ENCODE results near the gene MAP3K10. TPM values are rescaled to one million over a fixed set of nuclear protein-coding genes. Genes with fewer than 3 reads are reported as not detected.

MAP3K10 gene
- total and polyA plus RNA-seq, 3 donors from 2014 or later, result 23.1 to 35.0 (median 23.8) TPM

DNA sequence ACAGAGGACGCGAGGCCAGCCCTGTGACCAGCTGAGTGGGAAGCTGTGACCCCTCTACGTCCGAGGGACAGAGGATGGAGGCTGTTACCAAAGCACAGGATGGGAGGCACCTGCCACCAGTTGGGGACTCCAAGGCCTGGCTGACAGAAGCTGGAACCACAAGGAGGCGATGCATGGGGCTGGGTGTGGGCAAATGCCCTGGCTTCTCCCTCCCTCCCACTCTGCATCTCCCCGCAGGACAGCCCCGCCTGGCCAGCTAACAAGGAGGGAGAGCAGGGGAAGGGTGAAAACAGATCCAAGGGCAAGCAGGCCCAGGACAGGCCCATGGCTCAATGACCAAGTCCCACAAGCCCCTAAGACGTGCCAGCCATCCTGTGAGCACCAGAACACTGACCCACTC, 65.3 kb downstream of the MAP3K10 start:
- TF ChIP-seq, protein P1, sequence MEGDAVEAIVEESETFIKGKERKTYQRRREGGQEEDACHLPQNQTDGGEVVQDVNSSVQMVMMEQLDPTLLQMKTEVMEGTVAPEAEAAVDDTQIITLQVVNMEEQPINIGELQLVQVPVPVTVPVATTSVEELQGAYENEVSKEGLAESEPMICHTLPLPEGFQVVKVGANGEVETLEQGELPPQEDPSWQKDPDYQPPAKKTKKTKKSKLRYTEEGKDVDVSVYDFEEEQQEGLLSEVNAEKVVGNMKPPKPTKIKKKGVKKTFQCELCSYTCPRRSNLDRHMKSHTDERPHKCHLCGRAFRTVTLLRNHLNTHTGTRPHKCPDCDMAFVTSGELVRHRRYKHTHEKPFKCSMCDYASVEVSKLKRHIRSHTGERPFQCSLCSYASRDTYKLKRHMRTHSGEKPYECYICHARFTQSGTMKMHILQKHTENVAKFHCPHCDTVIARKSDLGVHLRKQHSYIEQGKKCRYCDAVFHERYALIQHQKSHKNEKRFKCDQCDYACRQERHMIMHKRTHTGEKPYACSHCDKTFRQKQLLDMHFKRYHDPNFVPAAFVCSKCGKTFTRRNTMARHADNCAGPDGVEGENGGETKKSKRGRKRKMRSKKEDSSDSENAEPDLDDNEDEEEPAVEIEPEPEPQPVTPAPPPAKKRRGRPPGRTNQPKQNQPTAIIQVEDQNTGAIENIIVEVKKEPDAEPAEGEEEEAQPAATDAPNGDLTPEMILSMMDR (IDR thresholded peaks at IDR 0.05), result no peak
- no peak for TF ChIP-seq POLR2A (IDR thresholded peaks at IDR 0.05)
- Histone ChIP-seq H3K27ac (no peak overlapping the region), H3K4me1 (no peaks in the 10 kb centered on the region), H3K9me3 (no peaks in the 10 kb centered on the region), H3K4me3 (no peak overlapping the region), H3K36me3 (ENCODE audit: low read depth, missing control alignments) (no peaks in the 10 kb centered on the region), H3K27me3 (no peaks in the 10 kb centered on the region)
- DNase-seq, result no peak
- intact Hi-C loops (cut with DNase I; ENCODE audit: low total_unique reads), result no loop called here
- 91 to 97% methylated on average over 7 to 8 of the region's 8 CpGs for whole genome bisulfite sequencing, 2 donors

DNA sequence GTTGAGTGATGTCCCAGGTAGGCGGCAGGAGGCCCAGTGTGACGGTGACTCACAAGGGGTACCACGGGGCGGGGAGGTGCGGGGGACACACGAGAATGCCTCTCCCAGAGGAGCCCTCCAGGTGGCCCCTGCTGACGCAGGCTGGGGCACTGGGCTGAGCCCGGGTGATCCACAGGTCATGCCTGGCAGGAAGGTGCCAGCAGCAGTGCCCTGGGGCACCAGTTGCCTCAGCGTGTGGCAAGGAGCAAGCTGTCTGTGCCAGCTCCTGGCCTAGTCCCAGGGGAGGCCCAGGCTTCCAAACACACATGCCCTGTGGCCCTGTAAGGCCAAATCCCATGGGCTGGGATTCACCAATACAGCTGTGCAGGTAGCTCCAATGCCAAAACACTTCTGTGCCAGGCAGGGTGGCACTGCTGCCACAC, 65.9 kb downstream of the MAP3K10 start:
- Histone ChIP-seq H3K4me3 (no peak overlapping the region), H3K4me1 (no peaks in the 10 kb centered on the region), H3K27me3 (no peaks in the 10 kb centered on the region), H3K36me3 (ENCODE audit: low read depth, missing control alignments) (no peaks in the 10 kb centered on the region), H3K9me3 (no peaks in the 10 kb centered on the region), H3K27ac (no peak overlapping the region)
- TF ChIP-seq, protein P1 (IDR thresholded peaks at IDR 0.05), result no peak
- TF ChIP-seq POLR2A (IDR thresholded peaks at IDR 0.05), result no peak
- no peak for DNase-seq
- intact Hi-C loops (cut with DNase I; ENCODE audit: low total_unique reads), result no loop called here
- 89% methylated on average over 9 of the region's 9 CpGs; no CpG with 5 or more reads in 1 of the 2 donors for WGBS, 2 donors

DNA sequence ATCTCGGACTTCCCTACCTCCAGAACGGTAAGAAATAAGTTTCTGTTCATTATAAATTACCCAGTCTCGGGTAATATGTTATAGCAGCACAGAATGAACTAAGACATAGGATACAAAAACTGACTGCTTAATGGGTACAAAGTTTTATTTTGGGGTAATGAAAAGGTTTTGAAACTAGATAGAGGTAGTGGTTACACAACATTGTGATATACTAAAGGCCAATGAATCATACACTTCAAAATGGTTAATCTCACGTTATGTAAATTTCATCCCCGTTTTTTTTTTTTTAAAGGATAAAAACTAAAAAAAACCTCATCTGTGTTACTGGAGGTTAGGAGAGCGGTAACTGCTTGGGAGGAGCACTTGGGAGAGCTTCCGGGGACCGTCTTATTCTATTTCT, 70.4 kb downstream of the MAP3K10 start:
- no peak overlapping the region for H3K27ac ChIP-seq
- H3K9me3 ChIP-seq, result no peaks in the 10 kb centered on the region
- no peak overlapping the region for H3K4me3 ChIP-seq
- intact Hi-C loops (cut with DNase I; ENCODE audit: low total_unique reads), result no loop called here
- H3K36me3 ChIP-seq (ENCODE audit: low read depth, missing control alignments), result no peaks in the 10 kb centered on the region
- H3K4me1 ChIP-seq, result peaks cover 7% of the 10 kb centered on the region
- TF ChIP-seq, protein P1 (IDR thresholded peaks at IDR 0.05), result no peak
- no peak for TF ChIP-seq POLR2A (IDR thresholded peaks at IDR 0.05)
- no peak for DNase-seq
- no peaks in the 10 kb centered on the region for H3K27me3 ChIP-seq
- WGBS, 2 donors, result 82 to 85% methylated on average over 8 of the region's 8 CpGs

DNA sequence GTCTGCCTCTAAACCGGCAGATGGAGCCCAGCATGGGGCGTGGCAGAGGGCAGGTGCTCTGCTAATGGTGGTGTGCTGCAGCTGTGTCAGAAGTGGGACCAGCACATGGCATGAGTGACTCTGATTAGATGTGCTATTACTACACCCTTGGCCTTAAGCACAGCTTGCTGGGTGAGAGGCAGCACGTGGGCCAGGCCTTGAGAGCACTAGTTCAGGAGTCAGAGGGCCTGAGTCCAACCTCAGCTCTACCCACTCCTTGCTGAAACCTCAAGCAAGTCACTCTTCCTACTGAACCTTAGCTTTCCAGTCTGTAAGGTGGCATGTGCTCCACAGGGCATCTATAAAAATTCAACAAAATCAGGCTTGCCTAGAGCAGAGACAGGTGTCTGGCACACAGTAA, 71.2 kb downstream of the MAP3K10 start:
- intact Hi-C loops (cut with DNase I; ENCODE audit: low total_unique reads), result no loop called here
- no peaks in the 10 kb centered on the region for H3K36me3 ChIP-seq (ENCODE audit: low read depth, missing control alignments)
- peaks cover 10% of the 10 kb centered on the region for H3K4me1 ChIP-seq
- H3K27me3 ChIP-seq, result no peaks in the 10 kb centered on the region
- TF ChIP-seq, protein P1 (IDR thresholded peaks at IDR 0.05), result no peak
- no peak for TF ChIP-seq POLR2A (IDR thresholded peaks at IDR 0.05)
- H3K9me3 ChIP-seq, result no peaks in the 10 kb centered on the region
- no peak for DNase-seq
- no peak overlapping the region for H3K27ac ChIP-seq
- H3K4me3 ChIP-seq, result no peak overlapping the region
- WGBS, 2 donors, result 91% methylated on average over 3 of the region's 3 CpGs

Data from testis (tissue), 3 donors.